Chondrocyte (in vitro differentiated cells): ENCODE results near the gene RANBP10. TPM values are rescaled to one million over a fixed set of nuclear protein-coding genes. Genes with fewer than 3 reads are reported as not detected.
"Not testable (repeated sequence)": the region's sequence is repeated elsewhere in the genome, so short reads cannot be mapped to it uniquely, and the experiment has no call there.

Source experiments
- DNase-seq: peaks from one replicate; pipeline ENCODE4 v3.0.0; 2021; ENCODE audit warnings: mixed read lengths, low spot score
- H3K27ac Mint-ChIP-seq: one replicate; pipeline ENCODE4 v1.8.0; 2021; ENCODE audit warnings: mild to moderate bottlenecking, moderate library complexity, mixed read lengths; ENCODE audit not compliant: unreplicated experiment
- H3K27me3 Mint-ChIP-seq: 2 replicates; pipeline ENCODE4 v1.8.0; 2021; ENCODE audit warnings: low read depth, mixed read lengths
- H3K36me3 Mint-ChIP-seq: 2 replicates; pipeline ENCODE4 v1.8.0; 2021; ENCODE audit warnings: low read depth, mixed read lengths
- H3K4me1 Mint-ChIP-seq: 2 replicates; pipeline ENCODE4 v1.8.0; 2021; ENCODE audit warnings: low read depth, mild to moderate bottlenecking, mixed read lengths
- H3K4me3 Mint-ChIP-seq: one replicate; pipeline ENCODE4 v1.8.0; 2021; ENCODE audit warnings: mild to moderate bottlenecking, moderate library complexity, mixed read lengths; ENCODE audit not compliant: unreplicated experiment
- H3K9me3 Mint-ChIP-seq: 2 replicates; pipeline ENCODE4 v1.8.0; 2021; ENCODE audit warnings: low read depth, mixed read lengths
- CTCF ChIP-seq: fragments of 200-600 bp; sonication (generic); IDR thresholded peaks from 2 replicates; pipeline ENCODE4 v1.5.0; 2021; ENCODE audit warnings: antibody characterized with exemption, mild to moderate bottlenecking, moderate library complexity
- total RNA-seq: library from RNA; stranded (reverse); gene quantifications from 3 replicates; pipeline ENCODE4 v1.2.1, GENCODE V29; 2021

Gene RANBP10
- total RNA-seq, 1 donor from 2014 or later, result 14.4 TPM

- no peaks in the 10 kb centered on the region for H3K4me1 Mint-ChIP-seq
- H3K4me3 Mint-ChIP-seq, result no peak overlapping the region
- H3K27ac Mint-ChIP-seq, result no peak overlapping the region
- no peak for DNase-seq
- no peaks in the 10 kb centered on the region for H3K27me3 Mint-ChIP-seq
- no peak for TF ChIP-seq CTCF
- H3K9me3 Mint-ChIP-seq, result no peaks in the 10 kb centered on the region
- H3K36me3 Mint-ChIP-seq, result peaks cover 8% of the 10 kb centered on the region
These were observed 53.7 kb downstream of the RANBP10 start for GRCh38 chr16:67752641-67753040.

- H3K36me3 Mint-ChIP-seq, H3K4me3 Mint-ChIP-seq, H3K9me3 Mint-ChIP-seq, H3K4me1 Mint-ChIP-seq, H3K27ac Mint-ChIP-seq, H3K27me3 Mint-ChIP-seq, DNase-seq: not testable (repeated sequence)
These were observed 55.0 kb downstream of the RANBP10 start for GRCh38 chr16:67751331-67751730.

GRCh38 chr16:67750466-67750865 lies 55.9 kb downstream of the RANBP10 start:
- no peak for DNase-seq
- H3K27ac Mint-ChIP-seq, result no peak overlapping the region
- H3K4me3 Mint-ChIP-seq, result no peak overlapping the region
- H3K36me3 Mint-ChIP-seq, result peaks cover 9% of the 10 kb centered on the region
- TF ChIP-seq CTCF, result no peak
- H3K4me1 Mint-ChIP-seq, result no peaks in the 10 kb centered on the region
- H3K9me3 Mint-ChIP-seq, result no peaks in the 10 kb centered on the region
- no peaks in the 10 kb centered on the region for H3K27me3 Mint-ChIP-seq

GRCh38 chr16:67749436-67750078 lies 56.8 kb downstream of the RANBP10 start:
- H3K4me3 Mint-ChIP-seq, result no peak overlapping the region
- DNase-seq, result no peak
- TF ChIP-seq CTCF, result no peak
- no peak overlapping the region for H3K27ac Mint-ChIP-seq
- H3K27me3 Mint-ChIP-seq, result no peaks in the 10 kb centered on the region
- no peaks in the 10 kb centered on the region for H3K9me3 Mint-ChIP-seq
- no peaks in the 10 kb centered on the region for H3K4me1 Mint-ChIP-seq
- peaks cover 9% of the 10 kb centered on the region for H3K36me3 Mint-ChIP-seq

GRCh38 chr16:67748834-67749233 lies 57.5 kb downstream of the RANBP10 start:
- no peak for TF ChIP-seq CTCF
- Mint-ChIP-seq H3K9me3 (no peaks in the 10 kb centered on the region), H3K27ac (no peak overlapping the region), H3K27me3 (no peaks in the 10 kb centered on the region), H3K4me3 (no peak overlapping the region), H3K36me3 (peaks cover 8% of the 10 kb centered on the region), H3K4me1 (no peaks in the 10 kb centered on the region)
- DNase-seq, result no peak

GRCh38 chr16:67746846-67747245 lies 59.5 kb downstream of the RANBP10 start:
- no peak overlapping the region for H3K4me3 Mint-ChIP-seq
- H3K9me3 Mint-ChIP-seq, result no peaks in the 10 kb centered on the region
- peaks cover 12% of the 10 kb centered on the region for H3K36me3 Mint-ChIP-seq

More at GRCh38 chr16:67746846-67747245, 59.5 kb downstream of the RANBP10 start:
- H3K27ac Mint-ChIP-seq, result no peak overlapping the region
- no peaks in the 10 kb centered on the region for H3K27me3 Mint-ChIP-seq
- no peaks in the 10 kb centered on the region for H3K4me1 Mint-ChIP-seq
- no peak for TF ChIP-seq CTCF
- DNase-seq, result no peak
